MV-4-11 (cell line): ENCODE measurements around the gene EXPH5.

Experiments
- DNase-seq: peaks from one replicate; lab custom pipeline; 2025; lab: John Stamatoyannopoulos, UW

EXPH5 gene

GRCh38 chr11:108518581-108518980 is 75.0 kb downstream of the EXPH5 start:
- DNase-seq: no peak

GRCh38 chr11:108516125-108516524 is 77.4 kb downstream of the EXPH5 start:
- no peak for DNase-seq

GRCh38 chr11:108512708-108513107 is 80.9 kb downstream of the EXPH5 start:
- DNase-seq: no peak

- no peak for DNase-seq
These were observed 81.6 kb downstream of the EXPH5 start for GRCh38 chr11:108511851-108512474.

GRCh38 chr11:108508653-108509593 is 84.6 kb downstream of the EXPH5 start:
- no peak for DNase-seq

- no peak for DNase-seq
These were observed 92.2 kb downstream of the EXPH5 start for GRCh38 chr11:108501396-108501795.

- DNase-seq: no peak
These were observed 92.8 kb downstream of the EXPH5 start for GRCh38 chr11:108500721-108501120.

GRCh38 chr11:108500169-108500568 is 93.4 kb downstream of the EXPH5 start:
- no peak for DNase-seq

GRCh38 chr11:108498816-108499408 is 94.7 kb downstream of the EXPH5 start:
- DNase-seq: no peak

- peak; percentile 55 for DNase-seq
These were observed 95.3 kb downstream of the EXPH5 start, which contains the start of gene POGLUT3 for GRCh38 chr11:108498046-108498815. Gene POGLUT3, minus strand, starts transcription at chr11:108498384. Its CDS starts 18 bp downstream, at chr11:108498366.

- peak; percentile 99 for DNase-seq
These were observed 96.1 kb downstream of the EXPH5 start for GRCh38 chr11:108497317-108498045.

- DNase-seq: no peak
These were observed 96.8 kb downstream of the EXPH5 start for GRCh38 chr11:108496643-108497256.

GRCh38 chr11:108495326-108495725 is 98.2 kb downstream of the EXPH5 start:
- no peak for DNase-seq

GRCh38 chr11:108494182-108494581 is 99.4 kb downstream of the EXPH5 start:
- no peak for DNase-seq

- DNase-seq: no peak
These were observed 101.6 kb downstream of the EXPH5 start for GRCh38 chr11:108491936-108492335.

GRCh38 chr11:108486828-108487227 is 106.7 kb downstream of the EXPH5 start:
- no peak for DNase-seq

- no peak for DNase-seq
These were observed 107.2 kb downstream of the EXPH5 start for GRCh38 chr11:108486331-108486730.

GRCh38 chr11:108483163-108483562 is 110.4 kb downstream of the EXPH5 start:
- no peak for DNase-seq

GRCh38 chr11:108474664-108475463 is 118.7 kb downstream of the EXPH5 start:
- DNase-seq: no peak

- no peak for DNase-seq
These were observed 120.9 kb downstream of the EXPH5 start for GRCh38 chr11:108472681-108473080.
